DND-41 (cell line): ENCODE measurements around the gene FUS.

ENCODE experiments used
- ATAC-seq: fragments of 200-7000 bp; cut with Tn5 transposase; 3 replicates; pipeline ENCODE4 v1.9.1; 2021; ENCODE audit warnings: low read depth; ENCODE audit not compliant: insufficient read depth
- DNase-seq: peaks from one replicate; pipeline ENCODE4 v3.0.0-alpha.2; 2020
- H2AFZ ChIP-seq: 2 replicates; pipeline ENCODE4 v1.6.0; 2012; ENCODE audit warnings: low read depth, low read length
- H3K27ac ChIP-seq: 2 replicates; pipeline ENCODE4 v1.5.1; 2012; ENCODE audit warnings: low read length, inconsistent platforms
- H3K27me3 ChIP-seq: fragments of 200-600 bp; sonication (generic); 2 replicates; pipeline ENCODE4 v1.6.0; 2012; ENCODE audit warnings: low read length, mild to moderate bottlenecking, inconsistent platforms; ENCODE audit not compliant: insufficient read depth, poor library complexity
- H3K36me3 ChIP-seq: 2 replicates; pipeline ENCODE4 v1.5.1; 2012; ENCODE audit warnings: low read length, inconsistent platforms; ENCODE audit not compliant: insufficient read depth
- H3K4me1 ChIP-seq: 2 replicates; pipeline ENCODE4 v1.5.1; 2012; ENCODE audit warnings: mild to moderate bottlenecking, low read length; ENCODE audit not compliant: insufficient read depth
- H3K4me2 ChIP-seq: 2 replicates; pipeline ENCODE4 v1.6.0; 2012; ENCODE audit warnings: mild to moderate bottlenecking, moderate library complexity, low read length, inconsistent platforms; ENCODE audit not compliant: insufficient read depth
- H3K4me3 ChIP-seq, 2 experiments: fragments of 200-600 bp in 1 of 2; shearing (Covaris generic) in 1 of 2; 2 replicates each; pipeline ENCODE4 v1.5.1; 2012 to 2016; ENCODE audit warnings: inconsistent platforms in 2 of 2, low read length in 2 of 2, mild to moderate bottlenecking in 2 of 2, low read depth in 1 of 2, moderate library complexity in 1 of 2
- H3K79me2 ChIP-seq: 2 replicates; pipeline ENCODE4 v1.6.0; 2012; ENCODE audit warnings: low read length, inconsistent platforms; ENCODE audit not compliant: insufficient read depth
- H3K9ac ChIP-seq: 2 replicates; pipeline ENCODE4 v1.6.0; 2012; ENCODE audit warnings: low read depth, mild to moderate bottlenecking, inconsistent platforms, low read length, moderate library complexity
- H3K9me3 ChIP-seq: 2 replicates; pipeline ENCODE4 v1.5.1; 2012; ENCODE audit warnings: low read length, moderate library complexity, mild to moderate bottlenecking, inconsistent platforms; ENCODE audit not compliant: insufficient read depth, severe bottlenecking
- H4K20me1 ChIP-seq: 2 replicates; pipeline ENCODE4 v1.6.0; 2012; ENCODE audit warnings: low read length; ENCODE audit not compliant: insufficient read depth
- EZH2 ChIP-seq: IDR thresholded peaks from 3 replicates; pipeline ENCODE4 v1.6.1; 2012; ENCODE audit warnings: borderline replicate concordance, low read depth, mild to moderate bottlenecking, moderate library complexity, low read length, inconsistent platforms; ENCODE audit not compliant: severe bottlenecking
- TF ChIP-seq, protein P1 (sequence below): IDR thresholded peaks from 2 replicates; pipeline ENCODE4 v1.5.1; 2012; ENCODE audit warnings: borderline replicate concordance, low read length, moderate library complexity, mild to moderate bottlenecking; ENCODE audit not compliant: poor library complexity, severe bottlenecking; ENCODE audit errors: extremely low read depth

FUS gene

DNA sequence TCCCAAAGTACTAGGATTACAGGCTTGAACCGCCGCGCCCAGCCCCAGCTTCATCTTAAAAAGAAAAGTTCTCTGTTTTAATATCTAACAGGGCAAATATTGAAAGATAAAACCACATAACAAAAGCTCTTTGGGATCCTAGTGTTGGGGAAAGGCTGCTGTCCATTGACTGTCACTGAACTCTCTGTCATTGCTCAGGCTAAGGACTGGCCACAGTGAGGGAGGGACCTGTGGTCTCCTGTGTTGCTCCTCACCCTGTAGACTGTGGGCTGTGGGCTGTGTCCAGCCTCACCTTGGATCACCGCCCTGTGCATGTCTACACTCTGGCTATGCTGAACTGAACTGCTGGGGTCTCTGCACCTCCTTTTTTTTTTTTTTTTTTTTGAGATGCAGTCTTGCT lies 48.3 kb downstream of the FUS start:
- no peak overlapping the region for H3K4me3 ChIP-seq
- no peak overlapping the region for H3K9ac ChIP-seq
- no peak for DNase-seq
- H3K4me1 ChIP-seq = no peaks in the 10 kb centered on the region
- ATAC-seq = no peak
- no peaks in the 10 kb centered on the region for H3K79me2 ChIP-seq
- no peak overlapping the region for H3K4me2 ChIP-seq
- H3K36me3 ChIP-seq = no peaks in the 10 kb centered on the region
- H4K20me1 ChIP-seq = no peaks in the 10 kb centered on the region
- H3K27me3 ChIP-seq = no peaks in the 10 kb centered on the region
- TF ChIP-seq EZH2 = no peak
- TF ChIP-seq, protein P1, sequence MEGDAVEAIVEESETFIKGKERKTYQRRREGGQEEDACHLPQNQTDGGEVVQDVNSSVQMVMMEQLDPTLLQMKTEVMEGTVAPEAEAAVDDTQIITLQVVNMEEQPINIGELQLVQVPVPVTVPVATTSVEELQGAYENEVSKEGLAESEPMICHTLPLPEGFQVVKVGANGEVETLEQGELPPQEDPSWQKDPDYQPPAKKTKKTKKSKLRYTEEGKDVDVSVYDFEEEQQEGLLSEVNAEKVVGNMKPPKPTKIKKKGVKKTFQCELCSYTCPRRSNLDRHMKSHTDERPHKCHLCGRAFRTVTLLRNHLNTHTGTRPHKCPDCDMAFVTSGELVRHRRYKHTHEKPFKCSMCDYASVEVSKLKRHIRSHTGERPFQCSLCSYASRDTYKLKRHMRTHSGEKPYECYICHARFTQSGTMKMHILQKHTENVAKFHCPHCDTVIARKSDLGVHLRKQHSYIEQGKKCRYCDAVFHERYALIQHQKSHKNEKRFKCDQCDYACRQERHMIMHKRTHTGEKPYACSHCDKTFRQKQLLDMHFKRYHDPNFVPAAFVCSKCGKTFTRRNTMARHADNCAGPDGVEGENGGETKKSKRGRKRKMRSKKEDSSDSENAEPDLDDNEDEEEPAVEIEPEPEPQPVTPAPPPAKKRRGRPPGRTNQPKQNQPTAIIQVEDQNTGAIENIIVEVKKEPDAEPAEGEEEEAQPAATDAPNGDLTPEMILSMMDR = no peak
- H2AFZ ChIP-seq = no peak overlapping the region
- H3K9me3 ChIP-seq = no peaks in the 10 kb centered on the region
- no peak overlapping the region for H3K27ac ChIP-seq

DNA sequence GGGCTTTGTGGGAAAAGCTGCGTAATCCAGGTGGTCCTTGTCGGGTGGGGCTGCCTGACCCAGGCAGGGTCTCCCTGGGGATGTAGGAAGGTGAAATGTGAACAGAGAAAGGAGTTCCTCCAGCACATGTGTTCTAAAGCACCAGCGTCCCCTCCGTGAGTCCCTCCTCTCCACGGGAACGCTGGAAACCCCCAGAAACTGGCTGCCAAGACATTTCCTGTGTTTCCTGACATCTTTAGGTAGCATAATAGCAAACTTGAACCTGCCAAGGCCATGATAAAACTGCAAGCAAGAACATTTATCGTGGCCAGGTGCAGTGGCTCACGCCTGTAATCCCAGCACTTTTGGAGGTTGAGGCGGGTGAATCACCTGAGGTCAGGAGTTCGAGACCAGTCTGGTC lies 49.6 kb downstream of the FUS start:
- Histone ChIP-seq H3K4me2 (no peak overlapping the region), H3K27me3 (no peaks in the 10 kb centered on the region), H4K20me1 (no peaks in the 10 kb centered on the region), H3K36me3 (no peaks in the 10 kb centered on the region), H3K9ac (no peak overlapping the region), H3K79me2 (no peaks in the 10 kb centered on the region), H3K4me3 (no peak overlapping the region), H3K4me1 (no peaks in the 10 kb centered on the region), H3K27ac (no peak overlapping the region), H3K9me3 (no peaks in the 10 kb centered on the region), H2AFZ (no peak overlapping the region)
- ATAC-seq = no peak
- DNase-seq = no peak
- TF ChIP-seq EZH2 = no peak
- TF ChIP-seq, protein P1 = no peak

DNA sequence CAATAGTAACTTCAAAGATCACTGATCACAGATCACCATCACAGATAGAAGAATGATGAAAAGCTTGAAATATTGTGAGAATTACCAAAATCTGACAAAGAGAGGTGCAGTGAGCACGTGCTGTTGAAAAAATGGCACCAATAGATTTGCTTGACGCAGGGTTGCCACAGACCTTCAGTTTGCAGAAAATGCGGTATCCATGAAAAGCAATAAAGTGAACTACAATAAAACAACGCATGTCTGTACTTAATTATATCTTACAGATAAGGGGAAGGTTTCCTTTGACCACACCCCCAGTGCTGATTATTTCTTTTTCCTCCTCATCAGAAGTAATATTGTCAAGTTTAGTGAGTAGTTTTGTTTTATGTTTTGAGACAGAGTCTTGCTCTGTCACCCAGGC lies 58.1 kb downstream of the FUS start:
- H3K4me2 ChIP-seq = no peak overlapping the region
- no peak for ATAC-seq
- TF ChIP-seq EZH2 = no peak
- TF ChIP-seq, protein P1 = no peak
- H3K4me3 ChIP-seq = no peak overlapping the region
- DNase-seq = no peak
- no peak overlapping the region for H2AFZ ChIP-seq
- H4K20me1 ChIP-seq = no peaks in the 10 kb centered on the region
- no peak overlapping the region for H3K9ac ChIP-seq
- no peak overlapping the region for H3K27ac ChIP-seq
- H3K79me2 ChIP-seq = no peaks in the 10 kb centered on the region
- H3K36me3 ChIP-seq = no peaks in the 10 kb centered on the region
- no peaks in the 10 kb centered on the region for H3K9me3 ChIP-seq
- no peaks in the 10 kb centered on the region for H3K27me3 ChIP-seq
- H3K4me1 ChIP-seq = no peaks in the 10 kb centered on the region
